GM10266 (cell line): Measurements from ENCODE around the gene CHKB.

Experiments
- DNase-seq: peaks from one replicate; pipeline ENCODE4 v3.0.0; 2012; ENCODE audit errors: extremely low spot score
- TF ChIP-seq, protein P1 (sequence below): IDR thresholded peaks from 2 replicates; pipeline ENCODE4 v1.5.1; 2012; ENCODE audit warnings: mild to moderate bottlenecking, low read depth; ENCODE audit not compliant: control insufficient read depth, insufficient read depth; ENCODE audit errors: missing control alignments

CHKB gene

DNA sequence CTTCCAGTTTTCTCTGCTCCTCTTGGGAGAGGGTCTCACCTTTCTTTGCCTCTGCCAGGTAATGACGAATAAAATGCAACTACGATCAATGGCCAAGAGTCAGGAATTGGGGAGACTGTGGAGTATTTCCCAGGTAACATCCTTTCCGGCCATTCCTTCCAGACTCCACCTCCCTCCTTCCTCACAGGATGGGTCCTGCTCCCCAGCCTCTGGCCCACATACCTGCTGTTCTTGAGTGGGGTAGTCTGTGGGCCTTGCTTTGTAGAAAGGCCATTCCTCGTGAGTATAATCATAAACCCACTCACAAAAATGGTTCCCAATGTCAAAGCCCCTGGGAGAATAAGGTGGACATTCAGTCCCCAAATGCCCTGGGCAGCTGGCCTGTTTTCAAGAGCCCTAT, 2.9 kb downstream of the CHKB start:
- TF ChIP-seq, protein P1, sequence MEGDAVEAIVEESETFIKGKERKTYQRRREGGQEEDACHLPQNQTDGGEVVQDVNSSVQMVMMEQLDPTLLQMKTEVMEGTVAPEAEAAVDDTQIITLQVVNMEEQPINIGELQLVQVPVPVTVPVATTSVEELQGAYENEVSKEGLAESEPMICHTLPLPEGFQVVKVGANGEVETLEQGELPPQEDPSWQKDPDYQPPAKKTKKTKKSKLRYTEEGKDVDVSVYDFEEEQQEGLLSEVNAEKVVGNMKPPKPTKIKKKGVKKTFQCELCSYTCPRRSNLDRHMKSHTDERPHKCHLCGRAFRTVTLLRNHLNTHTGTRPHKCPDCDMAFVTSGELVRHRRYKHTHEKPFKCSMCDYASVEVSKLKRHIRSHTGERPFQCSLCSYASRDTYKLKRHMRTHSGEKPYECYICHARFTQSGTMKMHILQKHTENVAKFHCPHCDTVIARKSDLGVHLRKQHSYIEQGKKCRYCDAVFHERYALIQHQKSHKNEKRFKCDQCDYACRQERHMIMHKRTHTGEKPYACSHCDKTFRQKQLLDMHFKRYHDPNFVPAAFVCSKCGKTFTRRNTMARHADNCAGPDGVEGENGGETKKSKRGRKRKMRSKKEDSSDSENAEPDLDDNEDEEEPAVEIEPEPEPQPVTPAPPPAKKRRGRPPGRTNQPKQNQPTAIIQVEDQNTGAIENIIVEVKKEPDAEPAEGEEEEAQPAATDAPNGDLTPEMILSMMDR: no peak

DNA sequence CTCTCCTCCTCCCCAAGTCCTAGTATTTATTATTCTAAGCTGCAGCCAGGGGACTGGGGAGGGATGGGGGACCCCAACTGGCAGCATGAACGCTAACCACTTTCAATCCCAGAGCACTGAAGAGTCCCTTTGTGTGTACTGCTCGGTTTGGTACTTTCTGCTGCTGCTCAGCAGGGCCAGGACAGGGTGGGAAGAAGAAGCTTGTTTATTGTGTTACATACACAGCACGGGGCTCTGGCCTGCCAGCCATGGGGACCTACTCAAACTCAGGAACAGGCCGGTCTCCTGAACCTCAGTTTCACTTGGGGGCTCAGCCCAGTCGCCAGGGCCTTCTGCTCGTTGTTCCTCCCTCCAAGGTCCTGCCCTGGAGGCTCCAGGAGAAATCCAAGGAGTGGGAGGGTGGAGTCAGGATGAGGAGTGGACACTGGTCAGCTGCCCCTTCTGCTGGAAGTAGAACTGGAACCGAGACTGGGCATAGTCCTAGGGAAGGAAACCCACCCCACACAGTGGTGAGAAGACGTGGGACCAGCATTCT, 3.8 kb downstream of the CHKB start:
- TF ChIP-seq, protein P1: no peak

More for the DNA sequence above, 2.9 kb downstream of the CHKB start:
- no peak for DNase-seq

DNA sequence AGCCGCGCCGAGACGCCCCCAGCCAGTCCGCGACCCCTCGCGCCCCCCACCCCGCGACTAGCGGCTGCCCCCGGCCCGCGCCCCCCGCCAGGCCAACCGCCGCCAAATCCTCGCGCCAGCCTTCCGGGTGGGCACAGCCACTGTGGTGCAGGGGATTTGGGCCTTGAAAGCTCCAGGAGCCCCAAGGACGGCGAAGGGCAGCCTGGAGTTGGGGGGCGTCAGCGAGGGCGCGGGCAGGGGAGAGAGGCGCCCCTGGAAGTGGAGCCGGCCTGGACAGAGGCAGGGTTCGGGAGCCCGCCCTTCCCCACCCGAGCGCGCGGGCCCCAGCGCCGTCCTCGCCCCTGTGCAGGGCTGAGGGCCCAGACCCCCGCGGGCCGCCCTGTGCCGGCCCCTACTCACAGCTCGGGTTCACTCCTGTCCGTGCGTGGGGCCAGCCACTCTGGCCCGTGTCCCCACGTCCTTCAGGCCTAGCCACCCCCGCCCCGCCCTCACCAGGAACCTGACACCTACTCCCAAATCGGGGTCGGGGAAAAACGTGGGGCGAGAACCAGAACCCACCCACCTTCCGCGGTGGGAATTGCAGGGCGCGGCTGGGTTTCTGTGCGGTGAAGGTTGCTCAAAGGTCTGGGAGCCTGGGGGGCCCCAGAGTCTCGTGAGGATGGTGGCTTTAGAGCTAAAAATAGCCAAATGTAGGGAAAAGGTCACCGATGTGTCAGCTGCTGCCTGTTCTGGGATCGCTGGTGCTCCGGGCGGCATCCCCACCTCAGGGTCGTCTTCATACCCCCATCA, 4.5 kb downstream of the CHKB start, which contains the start of gene CPT1B:
Gene CPT1B (minus strand): TSS at position 441 of the 789 bp plus-strand sequence. CDS start 512 bp downstream, outside the sequence.
- no peak for DNase-seq
- TF ChIP-seq, protein P1: no peak

More for the DNA sequence above, 3.8 kb downstream of the CHKB start:
- DNase-seq: no peak

DNA sequence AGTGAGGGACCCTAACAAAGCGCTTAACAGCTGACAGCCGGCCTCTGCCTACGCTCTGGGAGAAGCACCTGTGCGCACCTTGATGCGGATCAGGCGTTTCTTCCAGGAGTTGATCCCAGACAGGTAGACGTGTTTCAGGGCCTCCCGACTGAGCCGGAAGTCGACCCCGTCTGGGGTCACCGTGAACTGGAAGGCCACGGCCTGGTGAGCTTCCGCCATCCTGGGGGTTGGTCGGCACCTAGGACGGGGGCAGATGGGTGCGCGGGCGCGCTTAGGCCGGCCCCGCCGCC, 5.0 kb downstream of the CHKB start:
- TF ChIP-seq, protein P1: no peak
- no peak for DNase-seq

DNA sequence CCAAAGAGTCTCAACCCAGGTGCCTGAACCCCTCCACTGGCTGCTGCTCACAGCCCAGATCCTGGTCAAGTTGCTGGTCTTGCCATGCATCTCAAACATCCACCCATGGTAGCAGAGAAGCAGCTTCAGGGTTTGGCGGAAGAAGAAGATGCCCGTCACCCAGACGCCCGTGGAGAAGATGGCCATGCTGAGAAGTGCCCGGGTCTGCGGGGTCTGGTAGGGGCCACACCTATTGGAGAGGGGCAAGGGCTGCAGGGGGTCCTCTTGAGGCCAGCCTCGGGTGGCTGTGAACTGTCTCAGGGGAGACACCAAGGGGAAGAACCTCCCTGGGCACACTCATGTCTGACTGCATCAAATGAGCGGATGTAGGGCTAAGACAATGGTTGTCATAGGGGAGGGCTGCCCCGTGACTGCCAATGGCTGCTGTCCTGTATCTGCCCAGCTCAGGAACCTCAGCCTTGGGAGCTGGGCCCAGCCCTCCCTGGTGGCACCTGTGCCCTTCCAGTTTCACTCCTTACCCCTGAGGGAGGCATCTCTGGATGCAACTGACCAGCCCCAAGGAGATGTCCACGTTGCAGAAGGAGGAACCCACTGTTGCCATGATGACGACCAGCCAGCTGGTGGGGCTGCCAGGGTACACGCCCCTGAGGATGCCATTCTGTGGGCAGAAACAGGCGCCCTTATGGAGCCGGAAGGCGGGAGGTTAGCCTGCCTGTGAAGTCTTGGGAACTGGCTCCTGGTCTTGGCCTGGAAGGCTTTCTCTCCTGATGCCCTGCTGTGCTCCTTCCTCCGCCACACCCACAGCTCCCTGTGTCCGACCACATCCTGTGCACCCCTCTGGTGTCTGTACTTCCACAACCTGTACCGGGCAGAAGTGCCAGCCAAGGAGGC, 5.6 kb downstream of the CHKB start:
- DNase-seq: no peak
- TF ChIP-seq, protein P1: no peak

DNA sequence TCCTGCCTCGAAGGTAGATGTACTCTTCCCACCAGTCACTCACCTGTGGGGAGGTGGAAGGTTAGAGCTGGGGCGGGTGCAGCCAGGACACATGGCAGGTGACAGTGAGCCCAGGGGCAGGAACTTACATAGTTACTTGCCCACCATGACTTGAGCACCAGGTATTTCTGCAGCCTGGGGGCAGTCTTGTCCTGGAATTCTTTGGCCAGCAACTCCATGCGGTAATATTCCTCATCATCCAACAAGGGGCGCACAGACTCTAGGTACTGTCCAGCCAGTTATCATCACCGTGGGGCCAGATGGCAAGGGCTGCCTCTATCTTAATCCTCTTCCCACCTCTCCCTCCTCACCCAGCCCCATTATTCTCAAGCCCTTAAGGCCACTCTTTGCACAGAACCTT, 6.6 kb downstream of the CHKB start:
- DNase-seq: no peak
- TF ChIP-seq, protein P1: no peak
